DND-41 (cell line): ENCODE data around the gene MS4A13.

Experiments
- ATAC-seq: fragments of 200-7000 bp; cut with Tn5 transposase; 3 replicates; pipeline ENCODE4 v1.9.1; 2021; ENCODE audit warnings: low read depth; ENCODE audit not compliant: insufficient read depth
- DNase-seq: peaks from one replicate; pipeline ENCODE4 v3.0.0-alpha.2; 2020
- H2AFZ ChIP-seq: 2 replicates; pipeline ENCODE4 v1.6.0; 2012; ENCODE audit warnings: low read depth, low read length
- H3K27ac ChIP-seq: 2 replicates; pipeline ENCODE4 v1.5.1; 2012; ENCODE audit warnings: low read length, inconsistent platforms
- H3K27me3 ChIP-seq: fragments of 200-600 bp; sonication (generic); 2 replicates; pipeline ENCODE4 v1.6.0; 2012; ENCODE audit warnings: low read length, mild to moderate bottlenecking, inconsistent platforms; ENCODE audit not compliant: insufficient read depth, poor library complexity
- H3K36me3 ChIP-seq: 2 replicates; pipeline ENCODE4 v1.5.1; 2012; ENCODE audit warnings: low read length, inconsistent platforms; ENCODE audit not compliant: insufficient read depth
- H3K4me1 ChIP-seq: 2 replicates; pipeline ENCODE4 v1.5.1; 2012; ENCODE audit warnings: mild to moderate bottlenecking, low read length; ENCODE audit not compliant: insufficient read depth
- H3K4me2 ChIP-seq: 2 replicates; pipeline ENCODE4 v1.6.0; 2012; ENCODE audit warnings: mild to moderate bottlenecking, moderate library complexity, low read length, inconsistent platforms; ENCODE audit not compliant: insufficient read depth
- H3K4me3 ChIP-seq, 2 experiments: fragments of 200-600 bp in 1 of 2; shearing (Covaris generic) in 1 of 2; 2 replicates each; pipeline ENCODE4 v1.5.1; 2012 to 2016; ENCODE audit warnings: inconsistent platforms in 2 of 2, low read length in 2 of 2, mild to moderate bottlenecking in 2 of 2, low read depth in 1 of 2, moderate library complexity in 1 of 2
- H3K79me2 ChIP-seq: 2 replicates; pipeline ENCODE4 v1.6.0; 2012; ENCODE audit warnings: low read length, inconsistent platforms; ENCODE audit not compliant: insufficient read depth
- H3K9ac ChIP-seq: 2 replicates; pipeline ENCODE4 v1.6.0; 2012; ENCODE audit warnings: low read depth, mild to moderate bottlenecking, inconsistent platforms, low read length, moderate library complexity
- H3K9me3 ChIP-seq: 2 replicates; pipeline ENCODE4 v1.5.1; 2012; ENCODE audit warnings: low read length, moderate library complexity, mild to moderate bottlenecking, inconsistent platforms; ENCODE audit not compliant: insufficient read depth, severe bottlenecking
- H4K20me1 ChIP-seq: 2 replicates; pipeline ENCODE4 v1.6.0; 2012; ENCODE audit warnings: low read length; ENCODE audit not compliant: insufficient read depth
- EZH2 ChIP-seq: IDR thresholded peaks from 3 replicates; pipeline ENCODE4 v1.6.1; 2012; ENCODE audit warnings: borderline replicate concordance, low read depth, mild to moderate bottlenecking, moderate library complexity, low read length, inconsistent platforms; ENCODE audit not compliant: severe bottlenecking
- TF ChIP-seq, protein P1 (sequence below): IDR thresholded peaks from 2 replicates; pipeline ENCODE4 v1.5.1; 2012; ENCODE audit warnings: borderline replicate concordance, low read length, moderate library complexity, mild to moderate bottlenecking; ENCODE audit not compliant: poor library complexity, severe bottlenecking; ENCODE audit errors: extremely low read depth

Gene MS4A13

DNA sequence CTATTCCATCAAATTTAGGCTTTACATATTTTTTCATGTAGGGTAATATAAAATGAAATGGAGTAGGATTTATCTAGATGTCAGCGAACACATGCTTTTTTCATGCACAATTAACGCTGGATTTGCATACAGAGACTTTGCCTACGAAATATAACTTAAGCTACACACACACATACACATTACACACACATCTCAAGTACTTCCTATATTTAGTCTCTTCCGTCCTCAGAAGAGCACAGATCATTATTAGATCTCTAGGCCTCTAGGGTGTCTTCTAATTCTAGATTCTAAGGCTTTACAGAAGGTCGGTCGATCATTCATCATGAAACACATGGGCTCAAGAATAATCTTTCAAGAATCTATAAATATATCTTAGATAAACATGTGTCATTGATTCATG lies 3.8 kb upstream of the MS4A13 start:
- no peak overlapping the region for H3K4me2 ChIP-seq
- no peaks in the 10 kb centered on the region for H3K79me2 ChIP-seq
- no peak for ATAC-seq
- no peak for DNase-seq
- no peaks in the 10 kb centered on the region for H3K27me3 ChIP-seq
- no peak overlapping the region; the same call in 1 of the 2 replicates for H2AFZ ChIP-seq
- no peak overlapping the region for H3K9ac ChIP-seq
- H4K20me1 ChIP-seq, result no peaks in the 10 kb centered on the region
- H3K27ac ChIP-seq, result no peak overlapping the region
- H3K9me3 ChIP-seq, result peaks cover 2% of the 10 kb centered on the region
- no peak overlapping the region for H3K4me3 ChIP-seq
- no peaks in the 10 kb centered on the region for H3K4me1 ChIP-seq
- TF ChIP-seq, protein P1, sequence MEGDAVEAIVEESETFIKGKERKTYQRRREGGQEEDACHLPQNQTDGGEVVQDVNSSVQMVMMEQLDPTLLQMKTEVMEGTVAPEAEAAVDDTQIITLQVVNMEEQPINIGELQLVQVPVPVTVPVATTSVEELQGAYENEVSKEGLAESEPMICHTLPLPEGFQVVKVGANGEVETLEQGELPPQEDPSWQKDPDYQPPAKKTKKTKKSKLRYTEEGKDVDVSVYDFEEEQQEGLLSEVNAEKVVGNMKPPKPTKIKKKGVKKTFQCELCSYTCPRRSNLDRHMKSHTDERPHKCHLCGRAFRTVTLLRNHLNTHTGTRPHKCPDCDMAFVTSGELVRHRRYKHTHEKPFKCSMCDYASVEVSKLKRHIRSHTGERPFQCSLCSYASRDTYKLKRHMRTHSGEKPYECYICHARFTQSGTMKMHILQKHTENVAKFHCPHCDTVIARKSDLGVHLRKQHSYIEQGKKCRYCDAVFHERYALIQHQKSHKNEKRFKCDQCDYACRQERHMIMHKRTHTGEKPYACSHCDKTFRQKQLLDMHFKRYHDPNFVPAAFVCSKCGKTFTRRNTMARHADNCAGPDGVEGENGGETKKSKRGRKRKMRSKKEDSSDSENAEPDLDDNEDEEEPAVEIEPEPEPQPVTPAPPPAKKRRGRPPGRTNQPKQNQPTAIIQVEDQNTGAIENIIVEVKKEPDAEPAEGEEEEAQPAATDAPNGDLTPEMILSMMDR, result no peak
- no peak for TF ChIP-seq EZH2
- no peaks in the 10 kb centered on the region for H3K36me3 ChIP-seq

DNA sequence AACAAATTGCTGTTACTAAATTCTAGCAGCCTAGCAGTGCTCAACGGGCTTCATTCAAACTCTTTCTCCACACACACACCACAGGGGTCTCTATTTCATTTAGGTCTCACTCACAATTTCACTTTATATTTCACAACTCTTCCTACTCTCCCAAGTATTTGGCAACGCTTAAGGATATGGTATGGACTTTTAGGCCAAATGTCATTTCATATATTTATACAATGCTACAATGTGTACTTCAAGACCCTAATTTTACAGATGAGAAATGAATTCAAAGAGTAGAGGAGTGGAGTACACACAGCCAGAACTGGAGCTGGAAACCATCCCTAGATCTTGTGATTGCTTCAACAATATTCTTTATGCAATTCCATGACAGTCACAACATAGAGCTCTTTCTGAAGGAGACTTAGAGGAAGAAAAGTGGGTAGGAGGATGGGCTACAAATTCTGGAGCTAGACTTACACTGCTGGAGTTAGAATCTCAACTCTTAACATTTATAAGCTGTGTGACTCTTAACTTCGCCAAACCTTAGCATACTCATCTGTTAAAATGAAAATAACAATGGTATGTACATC lies 2.5 kb upstream of the MS4A13 start:
- no peak for DNase-seq
- H3K4me2 ChIP-seq, result no peak overlapping the region
- H3K4me1 ChIP-seq, result no peaks in the 10 kb centered on the region
- H3K36me3 ChIP-seq, result no peaks in the 10 kb centered on the region
- no peak overlapping the region for H3K4me3 ChIP-seq
- TF ChIP-seq, protein P1, result no peak
- TF ChIP-seq EZH2, result no peak
- H3K79me2 ChIP-seq, result no peaks in the 10 kb centered on the region
- H3K9ac ChIP-seq, result no peak overlapping the region
- H3K27ac ChIP-seq, result no peak overlapping the region
- peaks cover 2% of the 10 kb centered on the region for H3K9me3 ChIP-seq
- no peaks in the 10 kb centered on the region for H3K27me3 ChIP-seq
- ATAC-seq, result no peak
- no peak overlapping the region for H2AFZ ChIP-seq
- no peaks in the 10 kb centered on the region for H4K20me1 ChIP-seq

DNA sequence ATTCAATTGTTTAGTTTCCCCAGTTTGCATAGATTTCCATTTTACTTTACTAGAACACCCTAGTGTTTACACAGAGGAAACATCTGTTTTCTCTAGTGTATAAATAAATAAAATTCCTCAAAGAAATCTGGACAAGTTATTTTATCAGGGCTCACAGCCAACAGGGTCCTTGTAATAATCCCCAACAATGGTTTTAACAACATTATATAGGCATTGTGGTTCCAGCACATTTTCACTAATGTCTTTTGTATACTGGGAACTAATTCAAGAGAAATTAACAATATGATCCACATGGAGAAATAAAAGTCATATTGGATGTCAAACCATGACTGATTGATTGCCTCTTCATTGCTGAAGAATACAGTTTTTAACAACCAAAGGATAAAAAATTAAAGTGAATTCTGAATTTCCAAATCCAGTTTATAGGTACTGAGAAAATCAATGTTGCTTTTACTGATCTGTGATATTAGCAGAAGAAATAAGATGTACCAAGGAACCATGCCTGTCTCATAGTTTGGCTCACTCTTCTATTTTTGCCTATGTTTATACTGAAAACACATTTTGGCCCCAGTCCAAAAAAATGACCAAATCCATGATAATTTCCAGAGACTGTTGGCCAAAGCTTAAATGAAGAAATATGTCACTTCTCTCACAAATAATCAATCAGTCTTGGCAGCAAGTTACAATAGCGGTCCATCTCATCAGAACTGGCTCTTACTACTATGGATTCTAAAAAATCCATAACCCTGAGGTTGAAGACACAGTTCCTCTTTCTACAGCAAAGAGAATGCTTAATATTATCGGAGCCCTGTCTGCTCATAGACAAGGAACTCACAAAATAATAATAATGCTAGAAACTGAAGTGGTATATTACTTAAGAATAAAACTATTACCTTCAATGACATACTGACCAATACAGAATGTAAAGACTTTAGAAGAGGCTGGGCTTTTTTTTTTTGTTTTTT lies 1.4 kb upstream of the MS4A13 start:
- TF ChIP-seq, protein P1, result no peak
- no peak for TF ChIP-seq EZH2
- Histone ChIP-seq H3K36me3 (no peaks in the 10 kb centered on the region), H3K4me1 (no peaks in the 10 kb centered on the region), H3K79me2 (no peaks in the 10 kb centered on the region), H3K9me3 (peaks cover 2% of the 10 kb centered on the region), H3K27ac (no peak overlapping the region), H3K4me2 (no peak overlapping the region), H2AFZ (no peak overlapping the region), H4K20me1 (no peaks in the 10 kb centered on the region), H3K4me3 (no peak overlapping the region), H3K9ac (no peak overlapping the region), H3K27me3 (no peaks in the 10 kb centered on the region)
- ATAC-seq (no peak), DNase-seq (no peak)
